ENCODE measurements around the gene SNIP1.

- TF ChIP-seq CTCF (IDR thresholded peaks at IDR 0.05) (no peak), POLR2A (IDR thresholded peaks at IDR 0.05) (no peak)
Observed at GRCh38 chr1:37596182-37596667, 42.1 kb upstream of the SNIP1 start.
